ENCODE data around the gene MRAS.

- no peak for TF ChIP-seq CTCF (conservative IDR thresholded peaks at IDR 0.05; ENCODE audit: low read depth, low read length)
- no peak for TF ChIP-seq SMC3 (IDR thresholded peaks at IDR 0.05; ENCODE audit: low read depth, low read length)
- no peak for TF ChIP-seq MAFK (IDR thresholded peaks at IDR 0.05; ENCODE audit: low read depth, low read length)
- TF ChIP-seq RFX5 (IDR thresholded peaks at IDR 0.05; ENCODE audit: low read depth, low read length) = no peak
- no peak for TF ChIP-seq POLR2A (IDR thresholded peaks at IDR 0.05; ENCODE audit: low read depth, low read length)
- TF ChIP-seq RAD21 (IDR thresholded peaks at IDR 0.05; ENCODE audit: low read length) = no peak
- no peak for TF ChIP-seq USF2 (IDR thresholded peaks at IDR 0.05; ENCODE audit: low read depth, low read length)
- no peak for TF ChIP-seq MAZ (IDR thresholded peaks at IDR 0.05; ENCODE audit: borderline replicate concordance, low read depth, low read length)
- no peak for TF ChIP-seq CEBPB (IDR thresholded peaks at IDR 0.05; ENCODE audit: low read depth, low read length)
- no peak for TF ChIP-seq BHLHE40 (IDR thresholded peaks at IDR 0.05; ENCODE audit: low read depth, low read length)
- no peak for TF ChIP-seq FOS (IDR thresholded peaks at IDR 0.05; ENCODE audit: low read depth, low read length)
- TF ChIP-seq MXI1 (IDR thresholded peaks at IDR 0.05; ENCODE audit: borderline replicate concordance, low read depth, low read length) = no peak
These were observed 30.0 kb downstream of the MRAS start for GRCh38 chr3:138378331-138378730.
